ENCODE measurements around the gene CCDC50. TPM values are rescaled to one million over a fixed set of nuclear protein-coding genes. Genes with fewer than 3 reads are reported as not detected.

Gene CCDC50
- polyA plus RNA-seq, 1 donor (not counting 4 experiments of a cell fraction or from before 2014, with no cell fraction given) = 54.8 TPM

DNA sequence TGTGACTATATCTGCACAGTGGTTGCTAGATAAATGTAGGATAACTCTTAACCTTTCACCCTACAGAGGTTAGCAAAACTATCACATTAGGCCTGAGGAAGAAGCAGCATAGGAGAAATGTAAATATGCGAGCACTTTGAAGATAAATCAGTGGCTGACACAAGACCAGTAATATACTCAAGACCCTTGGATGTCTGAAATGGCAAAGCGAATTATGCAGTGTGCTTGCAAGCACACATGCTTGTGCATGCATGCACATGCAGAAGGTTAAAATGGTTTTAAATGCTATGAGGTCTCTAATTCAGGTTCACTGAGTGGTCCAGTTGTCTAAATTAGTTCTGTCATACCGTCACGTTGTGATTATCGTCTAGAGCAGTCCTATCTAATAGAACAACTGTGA, 14.7 kb downstream of the CCDC50 start:
- DNase-seq (ENCODE audit: low read depth, low spot score) = no peak
- Histone ChIP-seq H3K27ac (ENCODE audit: control insufficient read depth, insufficient read depth, low read length) (no peak overlapping the region), H3K79me2 (ENCODE audit: control insufficient read depth, insufficient read depth, low read length) (peaks cover 98% of the 10 kb centered on the region), H3K36me3 (ENCODE audit: control insufficient read depth in 2 of 2, extremely low read depth in 1 of 2, insufficient read depth in 2 of 2, low read length in 2 of 2) (no peaks in the 10 kb centered on the region), H3K9me1 (ENCODE audit: control insufficient read depth, extremely low read depth, insufficient read depth, low read length) (peaks cover 3% of the 10 kb centered on the region), H3K9ac (ENCODE audit: control insufficient read depth, extremely low read depth, insufficient read depth, low read length) (no peak overlapping the region), H3K9me3 (ENCODE audit: control insufficient read depth, low read depth, low read length) (no peaks in the 10 kb centered on the region), H3K4me1 (ENCODE audit: control insufficient read depth, extremely low read depth, insufficient read depth, low read length) (peaks cover 10% of the 10 kb centered on the region), H3K4me2 (ENCODE audit: control insufficient read depth, extremely low read depth, insufficient read depth, low read depth, low read length) (no peak overlapping the region), H4K20me1 (ENCODE audit: control insufficient read depth, extremely low read depth, insufficient read depth, low read length) (no peaks in the 10 kb centered on the region), H3K27me3 (ENCODE audit: control insufficient read depth, extremely low read depth, insufficient read depth, low read length) (no peaks in the 10 kb centered on the region), H3K4me3 (ENCODE audit: control insufficient read depth in 2 of 3, extremely low read depth in 1 of 3, insufficient read depth in 2 of 3, low read depth in 1 of 3, low read length in 3 of 3) (no peak overlapping the region), H2AFZ (ENCODE audit: control insufficient read depth, low read length) (no peak overlapping the region)
- dilution Hi-C loops (cut with MboI; ENCODE audit: extremely low pct_ligation_motif_present, low sequenced_read_pairs) = no loop called here
- TF ChIP-seq, protein P1, sequence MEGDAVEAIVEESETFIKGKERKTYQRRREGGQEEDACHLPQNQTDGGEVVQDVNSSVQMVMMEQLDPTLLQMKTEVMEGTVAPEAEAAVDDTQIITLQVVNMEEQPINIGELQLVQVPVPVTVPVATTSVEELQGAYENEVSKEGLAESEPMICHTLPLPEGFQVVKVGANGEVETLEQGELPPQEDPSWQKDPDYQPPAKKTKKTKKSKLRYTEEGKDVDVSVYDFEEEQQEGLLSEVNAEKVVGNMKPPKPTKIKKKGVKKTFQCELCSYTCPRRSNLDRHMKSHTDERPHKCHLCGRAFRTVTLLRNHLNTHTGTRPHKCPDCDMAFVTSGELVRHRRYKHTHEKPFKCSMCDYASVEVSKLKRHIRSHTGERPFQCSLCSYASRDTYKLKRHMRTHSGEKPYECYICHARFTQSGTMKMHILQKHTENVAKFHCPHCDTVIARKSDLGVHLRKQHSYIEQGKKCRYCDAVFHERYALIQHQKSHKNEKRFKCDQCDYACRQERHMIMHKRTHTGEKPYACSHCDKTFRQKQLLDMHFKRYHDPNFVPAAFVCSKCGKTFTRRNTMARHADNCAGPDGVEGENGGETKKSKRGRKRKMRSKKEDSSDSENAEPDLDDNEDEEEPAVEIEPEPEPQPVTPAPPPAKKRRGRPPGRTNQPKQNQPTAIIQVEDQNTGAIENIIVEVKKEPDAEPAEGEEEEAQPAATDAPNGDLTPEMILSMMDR (optimal IDR thresholded peaks at IDR 0.05 in 1 of 3, IDR thresholded peaks at IDR 0.05 in 1 of 3, conservative IDR thresholded peaks at IDR 0.05 in 1 of 3; ENCODE audit: extremely low read depth in 1 of 3, insufficient read depth in 2 of 3, low read length in 3 of 3) = no peak
- no peak for TF ChIP-seq EZH2 (IDR thresholded peaks at IDR 0.05; ENCODE audit: low read length)
- no peak for FAIRE-seq

DNA sequence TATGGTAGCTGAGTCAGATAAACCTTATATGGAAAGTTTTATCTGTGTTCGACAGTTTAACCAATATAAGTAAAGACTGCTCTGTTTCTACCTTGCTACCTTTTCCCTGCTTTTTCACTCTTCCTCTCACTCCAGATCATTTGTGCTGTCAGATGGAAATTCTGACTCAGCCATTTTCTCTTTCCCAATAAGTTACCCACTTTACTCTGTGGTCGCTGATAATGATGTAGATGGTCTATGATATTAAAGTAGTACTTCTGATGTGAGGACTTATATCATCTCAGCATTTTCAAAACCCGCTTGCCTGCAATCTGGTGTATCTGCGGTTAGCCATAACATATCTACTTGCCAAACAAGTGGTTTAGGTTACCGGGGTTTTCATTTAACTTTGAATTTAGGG, 16.1 kb downstream of the CCDC50 start:
- Histone ChIP-seq H3K9me1 (ENCODE audit: control insufficient read depth, extremely low read depth, insufficient read depth, low read length) (peaks cover 3% of the 10 kb centered on the region), H3K27ac (ENCODE audit: control insufficient read depth, insufficient read depth, low read length) (no peak overlapping the region), H2AFZ (ENCODE audit: control insufficient read depth, low read length) (no peak overlapping the region), H4K20me1 (ENCODE audit: control insufficient read depth, extremely low read depth, insufficient read depth, low read length) (no peaks in the 10 kb centered on the region), H3K4me3 (ENCODE audit: control insufficient read depth in 2 of 3, extremely low read depth in 1 of 3, insufficient read depth in 2 of 3, low read depth in 1 of 3, low read length in 3 of 3) (no peak overlapping the region), H3K9me3 (ENCODE audit: control insufficient read depth, low read depth, low read length) (no peaks in the 10 kb centered on the region), H3K4me1 (ENCODE audit: control insufficient read depth, extremely low read depth, insufficient read depth, low read length) (no peaks in the 10 kb centered on the region), H3K27me3 (ENCODE audit: control insufficient read depth, extremely low read depth, insufficient read depth, low read length) (no peaks in the 10 kb centered on the region), H3K36me3 (ENCODE audit: control insufficient read depth in 2 of 2, extremely low read depth in 1 of 2, insufficient read depth in 2 of 2, low read length in 2 of 2) (no peaks in the 10 kb centered on the region), H3K79me2 (ENCODE audit: control insufficient read depth, insufficient read depth, low read length) (peaks cover 97% of the 10 kb centered on the region), H3K4me2 (ENCODE audit: control insufficient read depth, extremely low read depth, insufficient read depth, low read depth, low read length) (no peak overlapping the region), H3K9ac (ENCODE audit: control insufficient read depth, extremely low read depth, insufficient read depth, low read length) (no peak overlapping the region)
- no peak for DNase-seq (ENCODE audit: low read depth, low spot score)
- dilution Hi-C loops (cut with MboI; ENCODE audit: extremely low pct_ligation_motif_present, low sequenced_read_pairs) = no loop called here
- FAIRE-seq = no peak
- TF ChIP-seq EZH2 (IDR thresholded peaks at IDR 0.05; ENCODE audit: low read length) = no peak
- TF ChIP-seq, protein P1 (optimal IDR thresholded peaks at IDR 0.05 in 1 of 3, IDR thresholded peaks at IDR 0.05 in 1 of 3, conservative IDR thresholded peaks at IDR 0.05 in 1 of 3; ENCODE audit: extremely low read depth in 1 of 3, insufficient read depth in 2 of 3, low read length in 3 of 3) = no peak
